M059J (cell line): ENCODE results near the gene KCNQ1. TPM values are rescaled to one million over a fixed set of nuclear protein-coding genes. Genes with fewer than 3 reads are reported as not detected.

Source experiments
- DNase-seq: peaks from one replicate; pipeline ENCODE4 v3.0.0-alpha.2; 2012; ENCODE audit warnings: low read depth
- total RNA-seq: library from RNA; depleted of rRNA; stranded (reverse); fragments of >200 nt; shearing (Covaris generic); gene quantifications from 2 replicates; pipeline ENCODE4 v1.2.3, GENCODE V29; 2014; rRNA removed

The KCNQ1 gene, protein sequence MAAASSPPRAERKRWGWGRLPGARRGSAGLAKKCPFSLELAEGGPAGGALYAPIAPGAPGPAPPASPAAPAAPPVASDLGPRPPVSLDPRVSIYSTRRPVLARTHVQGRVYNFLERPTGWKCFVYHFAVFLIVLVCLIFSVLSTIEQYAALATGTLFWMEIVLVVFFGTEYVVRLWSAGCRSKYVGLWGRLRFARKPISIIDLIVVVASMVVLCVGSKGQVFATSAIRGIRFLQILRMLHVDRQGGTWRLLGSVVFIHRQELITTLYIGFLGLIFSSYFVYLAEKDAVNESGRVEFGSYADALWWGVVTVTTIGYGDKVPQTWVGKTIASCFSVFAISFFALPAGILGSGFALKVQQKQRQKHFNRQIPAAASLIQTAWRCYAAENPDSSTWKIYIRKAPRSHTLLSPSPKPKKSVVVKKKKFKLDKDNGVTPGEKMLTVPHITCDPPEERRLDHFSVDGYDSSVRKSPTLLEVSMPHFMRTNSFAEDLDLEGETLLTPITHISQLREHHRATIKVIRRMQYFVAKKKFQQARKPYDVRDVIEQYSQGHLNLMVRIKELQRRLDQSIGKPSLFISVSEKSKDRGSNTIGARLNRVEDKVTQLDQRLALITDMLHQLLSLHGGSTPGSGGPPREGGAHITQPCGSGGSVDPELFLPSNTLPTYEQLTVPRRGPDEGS
- total RNA-seq = not detected in 2 replicates

DNA sequence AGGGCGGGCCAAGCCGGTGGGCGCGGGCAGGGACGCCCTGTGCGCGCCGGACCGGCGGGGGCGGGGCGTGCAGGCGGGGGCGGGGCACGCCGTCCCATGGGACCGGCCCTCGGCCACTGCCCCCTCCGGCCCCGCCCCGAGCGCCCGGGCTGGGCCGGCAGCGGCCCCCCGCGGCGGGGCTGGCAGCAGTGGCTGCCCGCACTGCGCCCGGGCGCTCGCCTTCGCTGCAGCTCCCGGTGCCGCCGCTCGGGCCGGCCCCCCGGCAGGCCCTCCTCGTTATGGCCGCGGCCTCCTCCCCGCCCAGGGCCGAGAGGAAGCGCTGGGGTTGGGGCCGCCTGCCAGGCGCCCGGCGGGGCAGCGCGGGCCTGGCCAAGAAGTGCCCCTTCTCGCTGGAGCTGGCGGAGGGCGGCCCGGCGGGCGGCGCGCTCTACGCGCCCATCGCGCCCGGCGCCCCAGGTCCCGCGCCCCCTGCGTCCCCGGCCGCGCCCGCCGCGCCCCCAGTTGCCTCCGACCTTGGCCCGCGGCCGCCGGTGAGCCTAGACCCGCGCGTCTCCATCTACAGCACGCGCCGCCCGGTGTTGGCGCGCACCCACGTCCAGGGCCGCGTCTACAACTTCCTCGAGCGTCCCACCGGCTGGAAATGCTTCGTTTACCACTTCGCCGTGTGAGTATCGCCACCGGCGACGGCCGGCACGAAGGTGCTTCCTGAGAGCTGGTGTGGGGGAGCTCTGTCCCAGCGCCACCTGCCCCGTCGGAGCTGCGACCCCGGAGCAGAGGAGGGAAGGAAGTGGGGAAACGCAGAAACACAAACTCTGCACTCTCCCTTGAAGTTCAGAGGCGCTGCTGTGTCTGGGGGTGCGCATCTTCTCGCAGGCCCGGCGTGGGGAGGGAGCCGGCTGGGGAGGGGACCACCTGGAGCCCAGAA, at the start of gene KCNQ1:
TSS of gene KCNQ1 (plus strand) at position 188 of the 925 bp plus-strand sequence. CDS start at position 279, 91 bp downstream.
- no peak for DNase-seq

DNA sequence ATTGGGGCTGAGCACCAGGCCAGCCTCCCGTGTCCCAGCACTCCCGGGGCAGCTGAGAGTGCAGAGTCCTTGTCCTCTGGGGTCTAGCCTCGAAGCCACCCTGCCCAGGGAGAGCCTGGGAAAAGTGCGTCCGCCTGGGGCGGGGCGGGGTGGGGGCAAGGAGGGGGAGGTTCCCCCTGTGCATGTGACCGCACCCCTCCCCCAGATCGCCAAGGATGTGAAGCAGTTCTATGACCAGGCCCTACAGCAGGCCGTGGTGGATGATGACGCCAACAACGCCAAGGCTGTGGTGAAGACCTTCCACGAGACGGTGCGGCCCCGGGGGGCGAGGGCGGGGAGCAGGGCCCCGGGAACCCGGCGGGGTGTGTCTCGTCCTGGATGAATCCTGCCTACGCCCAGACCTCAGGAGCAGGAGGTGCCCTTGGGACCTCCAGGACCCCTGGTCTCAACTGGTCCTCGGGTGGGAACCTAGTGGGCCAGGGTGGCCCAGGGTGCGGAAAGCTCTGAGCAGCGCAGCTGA, 49.5 kb upstream of the KCNQ1 start:
- no peak for DNase-seq

DNA sequence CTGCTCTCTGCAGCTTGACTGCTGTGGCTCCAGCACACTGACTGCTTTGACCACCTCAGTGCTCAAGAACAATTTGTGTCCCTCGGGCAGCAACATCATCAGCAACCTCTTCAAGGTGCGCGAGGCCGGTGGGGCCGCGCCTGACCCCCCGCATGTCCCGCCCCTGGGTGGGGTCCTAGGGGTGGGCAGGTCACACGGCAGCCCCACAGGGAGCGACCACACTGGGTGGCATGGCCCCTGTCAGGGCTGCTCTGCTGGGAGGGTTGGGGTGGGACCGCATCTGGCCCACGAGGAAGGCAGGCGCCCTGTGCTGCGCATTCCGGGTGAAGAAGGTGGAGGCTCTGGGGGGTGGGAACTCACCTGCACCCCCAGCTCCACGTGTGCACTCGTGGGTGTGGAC, 49.0 kb upstream of the KCNQ1 start:
- DNase-seq = no peak

DNA sequence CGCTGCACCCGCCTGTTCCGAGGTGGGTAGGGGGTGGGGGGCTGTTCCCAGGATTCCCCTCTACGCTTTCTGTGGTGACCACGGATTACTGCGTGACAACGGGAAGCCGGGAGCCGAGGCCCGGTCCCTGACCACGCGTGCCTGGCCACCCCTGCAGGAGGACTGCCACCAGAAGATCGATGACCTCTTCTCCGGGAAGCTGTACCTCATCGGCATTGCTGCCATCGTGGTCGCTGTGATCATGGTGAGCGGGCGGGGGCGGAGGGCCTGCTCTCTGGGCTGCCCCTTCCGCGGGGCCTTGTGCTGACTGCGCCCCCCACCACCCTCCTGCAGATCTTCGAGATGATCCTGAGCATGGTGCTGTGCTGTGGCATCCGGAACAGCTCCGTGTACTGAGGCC, 48.3 kb upstream of the KCNQ1 start:
- no peak for DNase-seq

DNA sequence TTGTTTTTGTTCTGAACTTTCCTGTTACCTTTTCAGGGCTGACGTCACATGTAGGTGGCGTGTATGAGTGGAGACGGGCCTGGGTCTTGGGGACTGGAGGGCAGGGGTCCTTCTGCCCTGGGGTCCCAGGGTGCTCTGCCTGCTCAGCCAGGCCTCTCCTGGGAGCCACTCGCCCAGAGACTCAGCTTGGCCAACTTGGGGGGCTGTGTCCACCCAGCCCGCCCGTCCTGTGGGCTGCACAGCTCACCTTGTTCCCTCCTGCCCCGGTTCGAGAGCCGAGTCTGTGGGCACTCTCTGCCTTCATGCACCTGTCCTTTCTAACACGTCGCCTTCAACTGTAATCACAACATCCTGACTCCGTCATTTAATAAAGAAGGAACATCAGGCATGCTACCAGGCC, 47.8 kb upstream of the KCNQ1 start:
- no peak for DNase-seq

GRCh38 chr11:2398664-2399355, 46.0 kb upstream of the KCNQ1 start:
- DNase-seq = no peak

DNA sequence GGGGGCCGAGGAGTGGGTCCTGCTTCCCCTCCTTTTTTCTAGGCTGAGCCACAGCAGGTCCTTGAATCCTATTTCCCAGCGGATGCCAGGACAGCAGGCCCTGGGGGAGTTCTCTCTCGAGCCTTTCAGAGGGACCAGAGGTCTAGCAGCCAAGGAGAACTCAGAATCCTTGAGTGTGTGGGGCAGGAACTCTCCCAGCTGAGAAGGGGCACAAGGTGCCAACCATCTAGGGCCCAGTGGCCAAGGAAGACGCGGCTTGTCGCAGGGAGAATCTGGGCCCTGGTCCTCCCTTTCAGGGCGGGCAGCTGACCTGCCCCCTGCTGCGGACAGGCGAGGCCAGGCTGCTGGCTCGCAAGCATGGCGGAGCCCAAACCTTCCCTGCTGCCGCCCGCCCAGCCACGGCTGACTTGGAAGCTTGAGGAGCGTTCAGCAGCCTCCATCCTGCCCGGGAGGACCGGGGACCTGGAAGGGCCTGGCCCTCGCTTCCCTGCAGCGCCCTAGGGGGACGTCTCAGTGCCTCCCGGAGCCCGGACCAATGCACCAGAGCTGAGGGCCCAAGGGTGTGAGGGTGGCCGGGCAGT, 45.2 kb upstream of the KCNQ1 start:
- DNase-seq = no peak

GRCh38 chr11:2400069-2400761, 44.6 kb upstream of the KCNQ1 start, which contains the start of gene TSSC4:
Gene TSSC4 (plus strand): TSS chr11:2400750. CDS start chr11:2402634, 1,884 bp downstream.
- peak; percentile 100 for DNase-seq

DNA sequence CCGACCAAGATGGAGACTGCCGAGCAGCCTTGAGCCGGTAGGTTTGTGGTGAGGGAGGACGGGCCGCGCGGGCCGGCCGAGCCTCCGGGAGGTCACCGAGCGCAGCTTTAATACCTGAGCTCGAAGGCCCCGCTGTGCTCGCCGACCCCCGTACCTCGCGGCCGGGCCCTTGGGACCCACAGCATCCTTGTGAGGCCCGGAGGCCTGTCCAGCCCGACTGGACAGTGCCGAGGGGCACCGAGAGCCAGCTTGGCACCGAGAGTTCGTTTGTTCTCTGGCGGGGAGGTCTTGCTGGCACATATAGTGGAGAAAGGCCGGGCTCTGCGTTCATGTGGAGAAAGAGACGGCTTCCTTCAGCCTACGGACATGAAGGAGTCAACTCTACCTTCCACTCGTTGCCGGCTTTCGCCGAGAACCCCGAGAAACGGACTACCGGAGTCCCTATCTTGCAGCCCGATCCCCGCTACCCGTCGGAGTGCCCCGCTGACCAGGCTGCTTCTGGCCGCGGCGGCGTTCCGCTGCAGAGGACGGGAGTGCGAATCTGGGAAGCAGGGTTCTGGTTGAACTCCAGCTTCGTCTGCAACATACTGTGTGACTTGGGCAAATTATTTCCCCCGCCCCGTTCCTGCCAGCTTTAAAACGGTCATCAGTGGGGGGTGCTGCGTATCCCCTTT, 43.9 kb upstream of the KCNQ1 start:
- DNase-seq = no peak

- no peak for DNase-seq
These were observed 43.3 kb upstream of the KCNQ1 start for GRCh38 chr11:2401436-2401984.

DNA sequence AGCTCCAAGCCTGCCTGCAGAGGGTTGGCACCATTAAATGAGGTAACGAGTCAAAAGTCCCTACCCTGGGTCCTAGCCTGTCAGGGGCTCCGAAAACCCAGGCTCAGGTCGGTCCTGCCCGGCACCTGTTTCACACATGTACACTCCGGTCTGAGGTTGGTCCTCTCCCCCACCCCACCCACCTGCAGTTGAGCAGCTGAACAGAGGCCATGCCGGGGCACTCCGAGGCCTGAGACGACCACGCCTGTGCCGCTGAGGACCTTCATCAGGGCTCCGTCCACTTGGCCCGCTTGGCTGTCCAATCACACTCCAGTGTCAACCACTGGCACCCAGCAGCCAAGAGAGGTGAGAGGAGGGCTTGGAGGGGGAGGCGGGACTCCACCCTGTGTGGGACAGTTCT, 42.7 kb upstream of the KCNQ1 start:
- no peak for DNase-seq

DNA sequence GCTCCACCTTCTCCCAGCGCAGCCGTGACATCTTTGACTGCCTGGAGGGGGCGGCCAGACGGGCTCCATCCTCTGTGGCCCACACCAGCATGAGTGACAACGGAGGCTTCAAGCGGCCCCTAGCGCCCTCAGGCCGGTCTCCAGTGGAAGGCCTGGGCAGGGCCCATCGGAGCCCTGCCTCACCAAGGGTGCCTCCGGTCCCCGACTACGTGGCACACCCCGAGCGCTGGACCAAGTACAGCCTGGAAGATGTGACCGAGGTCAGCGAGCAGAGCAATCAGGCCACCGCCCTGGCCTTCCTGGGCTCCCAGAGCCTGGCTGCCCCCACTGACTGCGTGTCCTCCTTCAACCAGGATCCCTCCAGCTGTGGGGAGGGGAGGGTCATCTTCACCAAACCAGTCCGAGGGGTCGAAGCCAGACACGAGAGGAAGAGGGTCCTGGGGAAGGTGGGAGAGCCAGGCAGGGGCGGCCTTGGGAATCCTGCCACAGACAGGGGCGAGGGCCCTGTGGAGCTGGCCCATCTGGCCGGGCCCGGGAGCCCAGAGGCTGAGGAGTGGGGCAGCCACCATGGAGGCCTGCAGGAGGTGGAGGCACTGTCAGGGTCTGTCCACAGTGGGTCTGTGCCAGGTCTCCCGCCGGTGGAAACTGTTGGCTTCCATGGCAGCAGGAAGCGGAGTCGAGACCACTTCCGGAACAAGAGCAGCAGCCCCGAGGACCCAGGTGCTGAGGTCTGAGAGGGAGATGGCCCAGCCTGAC, 41.7 kb upstream of the KCNQ1 start:
- no peak for DNase-seq

GRCh38 chr11:2404735-2405196, 40.0 kb upstream of the KCNQ1 start:
- DNase-seq = no peak

- DNase-seq = no peak
These were observed 38.4 kb upstream of the KCNQ1 start for GRCh38 chr11:2406451-2406850.

GRCh38 chr11:2406878-2407410, 37.9 kb upstream of the KCNQ1 start:
- DNase-seq = no peak

DNA sequence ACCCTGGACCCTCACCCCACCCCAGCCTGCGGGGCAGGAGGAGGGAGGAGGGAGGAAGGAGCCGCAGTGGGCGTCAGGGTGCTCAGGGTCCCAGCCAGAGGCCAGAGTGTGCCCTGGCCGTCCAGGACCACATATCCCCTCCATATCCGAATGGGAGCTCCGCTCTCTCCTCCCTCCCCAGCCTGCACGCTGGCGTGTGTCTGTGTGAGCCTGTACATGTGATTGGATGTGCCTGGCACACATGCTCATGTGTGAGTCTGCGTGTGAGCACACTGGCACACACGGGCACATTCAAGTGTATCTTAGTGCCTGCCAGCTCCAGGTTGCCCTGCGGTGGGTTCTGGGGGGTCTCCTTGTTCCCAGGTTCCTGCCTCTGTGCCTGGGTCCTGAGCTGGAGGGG, 36.1 kb upstream of the KCNQ1 start:
- DNase-seq = no peak

GRCh38 chr11:2409126-2409525, 35.7 kb upstream of the KCNQ1 start:
- DNase-seq = no peak
